Panc1 (cell line): ENCODE measurements around the gene CALM1. TPM values are rescaled to one million over a fixed set of nuclear protein-coding genes. Genes with fewer than 3 reads are reported as not detected.
A peak's percentile ranks its signal among the peaks of the same experiment; 100 is the strongest.

Source experiments
- ATAC-seq: fragments of 200-7000 bp; cut with Tn5 transposase; 2 replicates; pipeline ENCODE4 v1.9.1; 2020; ENCODE audit warnings: mild to moderate bottlenecking, moderate library complexity
- BruUV-seq: library from RNA; stranded (reverse); fragments of 400-500 nt; replicated peaks from 2 replicates; lab custom pipeline; 2021; lab: Mats Ljungman, UMichigan
- CTCF ChIA-PET: fragments of 300-600 bp; sonication (Branson Sonifier 250); formaldehyde crosslinking; loops from one replicate; lab custom pipeline; 2022; ENCODE audit warnings: antibody characterized with exemption; lab: Charles Lee
- POLR2A ChIA-PET: fragments of 300-600 bp; sonication (Branson Sonifier 250); formaldehyde crosslinking; loops from one replicate; lab custom pipeline; 2022; ENCODE audit warnings: antibody characterized with exemption; lab: Charles Lee
- DNase-seq: peaks from one replicate; pipeline ENCODE4 v3.0.0-alpha.2; 2010; ENCODE audit warnings: low read depth, low spot score
- H3K27ac ChIP-seq: 2 replicates; pipeline ENCODE4 v1.5.1; 2011; ENCODE audit warnings: mild to moderate bottlenecking, low read length, inconsistent platforms
- H3K27me3 ChIP-seq: fragments of 200-500 bp; sonication (Bioruptor generic); 2 replicates; pipeline ENCODE4 v1.6.0; 2014; ENCODE audit warnings: low read length, inconsistent platforms; ENCODE audit not compliant: control insufficient read depth, insufficient read depth
- H3K36me3 ChIP-seq: fragments of 200-500 bp; sonication (Bioruptor generic); 2 replicates; pipeline ENCODE4 v1.5.1; 2014; ENCODE audit warnings: inconsistent platforms, mild to moderate bottlenecking, low read length, moderate library complexity; ENCODE audit not compliant: control insufficient read depth, insufficient read depth
- H3K4me1 ChIP-seq: 2 replicates; pipeline ENCODE4 v1.5.1; 2011; ENCODE audit warnings: inconsistent platforms, mild to moderate bottlenecking, low read length, moderate library complexity; ENCODE audit not compliant: control insufficient read depth, insufficient read depth
- H3K4me3 ChIP-seq, 2 experiments: 2 replicates each; pipeline ENCODE4 v1.5.1; 2011 to 2012; ENCODE audit warnings: low read depth in 2 of 2, low read length in 2 of 2, mild to moderate bottlenecking in 2 of 2, inconsistent platforms in 1 of 2, moderate library complexity in 1 of 2
- H3K9me3 ChIP-seq: fragments of 200-500 bp; sonication (Bioruptor generic); 2 replicates; pipeline ENCODE4 v1.5.1; 2014; ENCODE audit warnings: low read depth, mild to moderate bottlenecking, inconsistent platforms, low read length, moderate library complexity; ENCODE audit not compliant: control insufficient read depth, insufficient read depth
- CTCF ChIP-seq: fragments of 450-650 bp; IDR thresholded peaks from 2 replicates; pipeline ENCODE4 v1.5.1; 2017; ENCODE audit warnings: mild to moderate bottlenecking
- POLR2AphosphoS5 ChIP-seq: IDR thresholded peaks from 2 replicates; pipeline ENCODE4 v1.6.1; 2012; ENCODE audit warnings: mild to moderate bottlenecking, low read depth, low read length, moderate library complexity
- REST ChIP-seq, 2 experiments: IDR thresholded peaks; 2 replicates each; pipeline ENCODE4 v1.6.1; 2011 to 2012; ENCODE audit warnings: low read depth in 2 of 2, control low read depth in 1 of 2, low read length in 1 of 2, mild to moderate bottlenecking in 1 of 2, moderate library complexity in 1 of 2; ENCODE audit not compliant: insufficient read depth in 1 of 2
- SIN3A ChIP-seq: IDR thresholded peaks from 2 replicates; pipeline ENCODE4 v1.6.1; 2012; ENCODE audit warnings: low read depth, mild to moderate bottlenecking, low read length, moderate library complexity, borderline replicate concordance; ENCODE audit not compliant: insufficient read depth
- TCF7L2 ChIP-seq: IDR thresholded peaks from 2 replicates; pipeline ENCODE4 v1.6.1; 2011; ENCODE audit warnings: mild to moderate bottlenecking, low read depth, low read length, inconsistent platforms
- in situ Hi-C: cut with HindIII; loops from 2 replicates; pipeline ENCODE4 v1.10.0; 2016; ENCODE audit warnings: low sequenced_read_pairs, low pct_unique_long_range_greater_than_20kb
- intact Hi-C: fragments of 100-400 bp; cut with micrococcal nuclease; formaldehyde crosslinking; loops from one replicate; pipeline ENCODE4 v1.10.0; 2022; ENCODE audit not compliant: unreplicated experiment
- total RNA-seq: library from RNA; stranded (reverse); gene quantifications from one replicate; pipeline ENCODE4 v1.2.1, GENCODE V29; 2021; ENCODE audit not compliant: unreplicated experiment

The CALM1 gene
- total RNA-seq, 1 experiment from 2014 or later, result 182 TPM

- POLR2A ChIA-PET, result no interaction called here
- H3K27ac ChIP-seq, result no peak overlapping the region
- no peaks in the 10 kb centered on the region for H3K9me3 ChIP-seq
- CTCF ChIA-PET, result interaction anchor here (0.6 kb wide), 1 partner anchor 9 kb away, joined by 3 read pairs; no protein-coding TSS in a partner anchor
- no peaks in the 10 kb centered on the region for H3K27me3 ChIP-seq
- TF ChIP-seq SIN3A (no peak), REST (IDR thresholded peaks at IDR 0.05; ENCODE audit: insufficient read depth in 1 of 2, low read depth in 2 of 2, low read length in 1 of 2) (no peak), CTCF (no peak)
- peaks cover 4% of the 10 kb centered on the region; the same call in 1 of the 2 replicates for H3K4me1 ChIP-seq
- in situ Hi-C loops, result no loop called here
- peaks cover 8% of the 10 kb centered on the region; the same call in 1 of the 2 replicates for H3K36me3 ChIP-seq
- intact Hi-C loops, result loop anchor here (5.0 to 10.0 kb wide), 2 partner anchors 106 to 278 kb away; no protein-coding TSS in a partner anchor
- ATAC-seq (peak; percentile 53), DNase-seq (no peak)
- no peak overlapping the region for H3K4me3 ChIP-seq
- no TSS peak for BruUV-seq
These were observed 12.4 kb downstream of the CALM1 start for GRCh38 chr14:90409209-90409730.

GRCh38 chr14:90412058-90412457 lies 15.2 kb downstream of the CALM1 start:
- ChIA-PET CTCF (no interaction called here), POLR2A (no interaction called here)
- H3K4me3 ChIP-seq, result no peak overlapping the region
- BruUV-seq, result no TSS peak
- H3K27me3 ChIP-seq, result no peaks in the 10 kb centered on the region
- intact Hi-C loops, result no loop called here
- in situ Hi-C loops, result no loop called here
- ATAC-seq (no peak), DNase-seq (no peak)
- no peak for TF ChIP-seq SIN3A
- no peak for TF ChIP-seq TCF7L2
- TF ChIP-seq REST (IDR thresholded peaks at IDR 0.05; ENCODE audit: insufficient read depth in 1 of 2, low read depth in 2 of 2, low read length in 1 of 2), result no peak
- TF ChIP-seq POLR2AphosphoS5, result no peak
- TF ChIP-seq CTCF, result no peak
- H3K9me3 ChIP-seq, result no peaks in the 10 kb centered on the region
- peaks cover 4% of the 10 kb centered on the region; the same call in 1 of the 2 replicates for H3K4me1 ChIP-seq
- H3K36me3 ChIP-seq, result no peaks in the 10 kb centered on the region
- no peak overlapping the region for H3K27ac ChIP-seq
